GM23248 (cell line): ENCODE data around the gene EIF4E3.

ENCODE experiments used
- EZH2 ChIP-seq: fragments of 200-600 bp; sonication (generic); IDR thresholded peaks from 2 replicates; pipeline ENCODE4 v1.6.1; 2018; ENCODE audit warnings: antibody characterized with exemption, mild to moderate bottlenecking; ENCODE audit not compliant: insufficient read depth, poor library complexity, severe bottlenecking
- EZH2phosphoT487 ChIP-seq: fragments of 200-600 bp; sonication (generic); IDR thresholded peaks from 2 replicates; pipeline ENCODE4 v1.6.1; 2018; ENCODE audit warnings: antibody characterized with exemption, moderate library complexity, mild to moderate bottlenecking, low read depth; ENCODE audit not compliant: insufficient read depth

DNA sequence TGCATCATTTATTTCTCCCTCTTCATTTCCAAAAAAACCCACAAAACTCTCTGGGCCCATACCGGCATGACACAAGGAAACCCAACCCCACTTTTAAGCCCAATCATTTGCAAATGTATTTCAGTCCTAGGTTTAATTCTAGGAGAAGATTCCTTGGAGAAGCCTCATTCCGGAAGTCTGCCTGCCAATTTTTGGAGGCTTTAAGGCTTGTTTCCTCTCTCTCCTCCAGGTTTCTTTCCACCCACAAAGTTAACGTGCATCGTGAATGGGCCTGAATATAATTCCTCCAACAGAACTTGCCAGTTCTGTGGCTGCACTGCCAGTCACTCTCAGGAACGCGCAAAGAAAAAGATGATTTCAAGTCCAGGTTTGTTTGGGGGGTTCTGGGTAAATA lies 71.8 kb downstream of the EIF4E3 start:
- TF ChIP-seq EZH2 (no peak), EZH2phosphoT487 (no peak)
